Measurements from ENCODE around the gene BRD4.

BRD4 gene

DNA sequence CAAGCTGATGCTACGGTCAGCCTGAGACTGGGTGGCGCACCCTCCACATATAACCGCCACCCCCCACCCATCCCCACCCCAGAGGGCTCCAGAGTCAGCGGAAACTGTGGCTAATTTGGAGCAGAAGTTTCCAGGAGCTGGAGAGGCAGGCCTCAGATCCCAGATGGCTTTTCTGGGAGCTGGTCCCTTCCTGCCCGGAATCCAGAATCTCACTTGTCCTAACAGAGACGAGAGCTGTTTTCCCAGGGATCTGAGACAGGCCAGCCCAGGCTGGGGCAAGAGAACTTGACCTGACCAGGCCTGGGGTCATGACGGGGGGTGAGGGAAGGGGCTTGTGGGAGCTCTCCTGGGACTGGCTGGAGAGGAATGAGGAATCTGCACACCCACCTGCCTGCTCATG, 106.6 kb downstream of the BRD4 start:
- DNase-seq (ENCODE audit: low spot score): no peak

- DNase-seq (ENCODE audit: low spot score): no peak
Measured at GRCh38 chr19:15223649-15224361, 108.5 kb downstream of the BRD4 start.

DNA sequence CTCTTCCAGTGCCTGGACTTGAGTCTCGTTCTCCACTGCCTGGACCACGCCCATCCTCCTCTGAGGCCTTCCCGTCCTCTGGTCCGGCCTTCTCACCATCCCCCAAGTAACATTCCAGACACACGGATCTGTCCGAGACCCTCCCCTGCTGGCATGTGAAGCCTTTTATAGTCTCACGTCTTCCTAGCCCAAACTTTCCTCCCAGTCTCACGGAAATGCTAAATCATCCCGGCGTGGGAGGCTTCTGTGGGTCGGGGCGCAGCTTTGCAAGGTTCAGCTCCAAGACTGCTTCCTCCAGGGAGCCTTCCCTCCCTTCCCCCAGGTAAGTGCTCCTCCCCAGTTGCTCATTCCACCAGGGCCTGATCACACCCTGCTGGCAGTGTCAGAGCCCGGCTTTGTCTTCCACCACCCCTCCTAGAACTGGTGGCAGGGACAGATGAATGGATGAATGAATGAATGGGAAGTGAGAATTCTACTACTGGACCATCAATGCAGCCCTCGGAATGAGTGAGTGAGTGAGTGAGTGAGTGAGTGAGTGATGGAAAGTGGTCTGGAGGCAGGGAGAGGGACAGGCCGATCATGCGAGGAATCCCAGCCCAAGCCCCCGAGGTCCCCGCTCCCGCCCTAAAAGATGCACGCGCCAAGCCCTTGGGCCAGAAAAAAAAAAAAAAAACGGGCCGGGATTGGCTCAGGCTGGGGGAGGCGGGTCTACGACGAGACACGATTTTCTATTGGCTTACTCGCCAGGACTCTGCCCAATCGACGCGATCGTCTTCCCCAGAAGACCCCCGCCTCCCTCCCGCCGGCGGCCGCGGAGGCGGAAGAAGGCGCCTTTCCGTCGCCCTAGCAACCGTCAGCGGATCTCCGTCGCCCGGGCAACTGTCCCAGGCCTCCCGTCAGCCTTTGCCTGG, 109.3 kb downstream of the BRD4 start:
- DNase-seq (ENCODE audit: low spot score): peak; percentile 99

DNA sequence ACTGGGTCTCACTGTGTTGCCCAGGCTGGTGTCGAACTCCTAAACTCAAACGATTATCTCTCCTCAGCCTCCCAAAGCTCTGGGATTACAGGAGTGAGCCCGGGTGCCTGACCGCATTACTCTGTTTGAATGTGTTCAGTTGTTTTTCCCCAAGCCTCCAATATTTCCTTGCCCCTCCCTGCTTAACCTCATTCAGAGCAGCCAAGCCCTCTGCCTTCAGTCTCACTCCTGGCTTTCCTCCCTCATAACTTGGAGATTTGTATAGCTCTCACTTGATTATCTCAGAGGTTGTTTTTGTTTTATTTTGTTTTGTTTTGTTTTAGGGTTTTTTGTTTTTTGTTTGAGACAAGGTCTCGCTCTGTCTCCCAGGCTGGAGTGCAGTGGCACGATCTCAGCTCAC, 111.5 kb downstream of the BRD4 start:
- DNase-seq (ENCODE audit: low spot score): no peak

- DNase-seq (ENCODE audit: low spot score): no peak
Measured at GRCh38 chr19:15218501-15218900, 113.8 kb downstream of the BRD4 start.

DNA sequence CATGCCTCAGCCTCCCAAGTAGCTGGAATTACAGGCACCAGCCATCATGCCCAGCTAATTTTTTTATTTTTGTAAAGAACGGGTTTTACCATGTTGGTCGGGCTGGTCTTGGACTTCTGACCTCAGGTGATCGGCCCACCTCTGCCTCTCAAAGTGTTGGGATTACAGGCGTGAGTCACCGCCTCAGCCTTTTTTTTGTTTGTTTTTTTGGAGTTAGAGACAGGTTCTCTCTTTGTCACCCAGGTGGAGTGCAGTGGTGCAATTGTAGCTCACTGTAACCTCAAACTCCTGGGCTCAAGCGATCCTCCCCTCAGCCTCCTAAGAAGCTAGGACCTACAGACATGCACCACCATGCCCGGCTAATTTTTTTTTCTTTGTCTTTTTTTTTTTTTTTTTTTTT, 116.0 kb downstream of the BRD4 start:
- no peak for DNase-seq (ENCODE audit: low spot score)

GRCh38 chr19:15213715-15214381, 118.5 kb downstream of the BRD4 start:
- no peak for DNase-seq (ENCODE audit: low spot score)

DNA sequence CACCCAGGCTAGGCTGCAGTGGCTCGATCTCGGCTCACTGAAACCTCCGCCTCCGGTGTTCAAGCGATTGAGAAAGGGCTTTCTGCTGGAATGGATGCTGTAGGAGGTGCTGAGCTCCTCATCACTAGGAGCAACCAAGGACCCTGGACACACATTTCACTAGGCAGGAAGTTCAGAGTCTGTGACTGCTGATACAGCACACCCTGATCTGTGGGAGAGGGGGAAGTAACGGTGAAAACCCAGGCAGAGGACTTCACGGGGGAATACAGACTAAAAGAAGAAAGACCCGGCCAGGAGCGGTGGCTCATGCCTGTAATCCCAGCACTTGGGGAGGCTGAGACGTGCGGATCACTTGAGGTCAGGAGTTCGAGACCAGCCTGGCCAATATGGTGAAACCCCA, 119.6 kb downstream of the BRD4 start:
- DNase-seq (ENCODE audit: low spot score): no peak

DNA sequence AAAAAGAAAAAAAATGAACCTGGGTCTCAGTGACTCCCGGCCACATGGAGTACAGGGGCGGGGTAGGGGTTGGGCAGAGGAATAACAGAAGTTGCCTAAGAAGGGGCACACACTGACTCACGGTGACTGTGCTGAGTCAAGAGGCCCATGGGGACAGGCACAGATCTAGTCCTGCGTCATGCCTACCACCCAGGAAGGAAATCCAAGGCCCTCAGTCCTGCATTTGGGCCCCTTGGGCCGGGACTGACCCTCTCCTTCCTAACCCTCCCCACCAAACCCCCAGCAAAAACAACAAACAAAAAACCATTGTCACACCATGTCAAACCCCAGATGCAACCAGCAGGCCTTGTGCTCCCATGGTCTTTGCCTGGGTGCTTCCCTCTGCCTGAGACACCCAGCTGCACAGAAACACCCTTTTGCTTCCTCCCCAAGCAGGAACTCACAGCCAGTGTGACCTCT, 122.0 kb downstream of the BRD4 start:
- no peak for DNase-seq (ENCODE audit: low spot score)

DNA sequence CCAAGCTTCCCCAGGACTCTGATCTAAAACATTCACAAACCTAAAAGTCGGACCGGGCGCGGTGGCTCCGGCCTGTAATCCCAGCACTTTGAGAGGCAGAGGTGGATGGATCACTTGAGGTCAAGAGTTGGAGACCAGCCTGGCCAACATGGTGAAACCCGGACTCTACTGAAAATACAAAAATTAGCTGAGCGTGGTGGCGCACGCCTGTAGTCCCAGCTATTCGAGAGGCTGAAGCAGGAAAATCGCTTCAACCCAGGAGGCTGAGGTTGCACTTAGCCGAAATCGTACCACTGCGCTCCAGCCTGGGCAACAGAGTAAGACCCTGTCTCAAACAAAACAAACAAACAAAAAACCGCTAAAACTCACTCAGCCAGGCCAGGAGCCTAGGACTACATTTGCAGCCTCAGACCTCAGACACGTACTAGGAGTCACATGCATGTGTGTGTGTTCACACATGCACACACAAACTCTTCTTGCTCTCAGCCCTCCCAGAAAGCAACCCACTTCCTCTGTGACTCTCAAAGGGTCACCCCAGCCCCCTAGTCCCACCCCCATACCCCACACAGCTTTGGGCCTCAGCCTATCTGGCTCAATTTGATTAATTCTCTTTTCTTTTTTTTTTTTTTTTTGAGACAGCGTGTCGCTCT, 130.8 kb downstream of the BRD4 start:
- no peak for DNase-seq (ENCODE audit: low spot score)

DNA sequence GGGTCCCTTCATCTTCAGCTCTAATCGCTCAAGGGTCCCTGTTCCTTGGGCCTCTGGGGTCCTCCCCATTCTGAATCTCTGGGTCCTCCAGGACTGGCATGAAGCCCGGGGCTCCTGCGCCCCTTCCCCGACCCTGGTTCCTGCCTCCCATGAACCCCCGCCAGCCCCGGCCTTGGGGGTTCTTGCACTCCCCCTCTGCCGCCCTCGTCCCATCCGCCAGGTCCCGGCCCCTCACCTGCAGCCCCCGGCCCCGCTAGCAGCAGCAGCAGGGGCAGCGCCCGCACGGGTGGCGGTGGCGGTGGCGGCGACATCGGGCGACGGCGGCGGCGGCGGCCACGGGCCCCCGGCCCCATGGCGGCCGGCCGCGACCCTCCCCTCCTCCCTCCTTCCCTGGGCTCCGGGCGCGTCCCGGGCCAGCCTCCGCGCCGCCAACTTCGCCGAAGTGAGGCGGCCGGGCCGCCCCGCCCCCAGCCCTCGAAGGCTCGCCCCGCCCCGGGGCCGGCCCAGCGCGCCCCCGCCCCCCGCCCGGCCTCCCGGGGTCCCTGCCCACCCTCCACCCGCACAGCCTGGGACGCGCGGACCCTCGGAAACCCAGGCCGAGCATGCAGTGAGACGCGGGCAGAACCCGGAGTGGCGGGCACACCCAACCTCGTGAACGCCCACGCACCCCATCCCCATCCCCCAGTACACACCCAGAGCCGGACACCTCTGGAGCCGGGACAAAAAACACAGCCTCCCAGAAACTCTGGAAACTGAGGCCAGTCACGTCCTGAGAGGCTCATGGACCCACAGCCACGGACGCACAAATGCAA, 131.6 kb downstream of the BRD4 start, which contains the start of gene NOTCH3:
TSS of gene NOTCH3 (minus strand) at position 443 of the 812 bp plus-strand sequence. CDS start at position 353, 90 bp downstream.
- no peak for DNase-seq (ENCODE audit: low spot score)

- DNase-seq (ENCODE audit: low spot score): peak; percentile 74
Measured at GRCh38 chr19:15199661-15200552, 132.4 kb downstream of the BRD4 start.

DNA sequence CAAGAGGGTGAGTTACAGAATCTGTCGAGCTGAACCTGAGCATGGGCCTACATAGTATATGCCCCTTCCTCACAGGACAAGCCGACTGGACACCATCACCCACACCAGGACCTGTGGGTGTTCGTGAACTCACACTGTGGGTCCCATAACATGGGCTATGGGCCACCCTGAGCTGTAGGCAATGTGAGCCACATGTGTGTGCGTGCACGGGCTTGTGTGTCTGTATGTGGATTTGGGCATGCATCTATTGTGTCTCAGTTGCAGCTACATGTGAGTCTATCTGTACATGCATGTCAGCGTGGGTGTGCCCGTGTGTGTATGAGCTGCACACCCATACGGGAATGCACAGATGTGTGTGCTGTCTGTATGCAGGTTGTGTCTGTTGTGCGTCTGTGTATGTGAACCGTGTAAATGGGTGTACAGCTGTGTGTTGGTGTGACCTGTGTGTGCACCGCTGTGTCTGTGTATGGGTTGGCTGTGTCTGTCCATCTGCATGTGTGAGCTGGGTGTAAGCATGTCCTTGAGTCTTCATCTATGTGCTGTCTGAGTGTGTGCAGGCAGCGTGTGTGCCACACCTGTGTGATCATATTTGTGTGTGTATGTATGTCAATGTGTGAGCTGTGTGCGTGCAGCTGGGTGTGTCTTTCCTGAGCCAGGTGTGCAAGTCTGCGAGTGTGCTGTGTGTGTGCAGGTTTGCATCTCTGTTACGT, 133.2 kb downstream of the BRD4 start:
- no peak for DNase-seq (ENCODE audit: low spot score)

GRCh38 chr19:15197942-15198341, 134.4 kb downstream of the BRD4 start:
- DNase-seq (ENCODE audit: low spot score): no peak

DNA sequence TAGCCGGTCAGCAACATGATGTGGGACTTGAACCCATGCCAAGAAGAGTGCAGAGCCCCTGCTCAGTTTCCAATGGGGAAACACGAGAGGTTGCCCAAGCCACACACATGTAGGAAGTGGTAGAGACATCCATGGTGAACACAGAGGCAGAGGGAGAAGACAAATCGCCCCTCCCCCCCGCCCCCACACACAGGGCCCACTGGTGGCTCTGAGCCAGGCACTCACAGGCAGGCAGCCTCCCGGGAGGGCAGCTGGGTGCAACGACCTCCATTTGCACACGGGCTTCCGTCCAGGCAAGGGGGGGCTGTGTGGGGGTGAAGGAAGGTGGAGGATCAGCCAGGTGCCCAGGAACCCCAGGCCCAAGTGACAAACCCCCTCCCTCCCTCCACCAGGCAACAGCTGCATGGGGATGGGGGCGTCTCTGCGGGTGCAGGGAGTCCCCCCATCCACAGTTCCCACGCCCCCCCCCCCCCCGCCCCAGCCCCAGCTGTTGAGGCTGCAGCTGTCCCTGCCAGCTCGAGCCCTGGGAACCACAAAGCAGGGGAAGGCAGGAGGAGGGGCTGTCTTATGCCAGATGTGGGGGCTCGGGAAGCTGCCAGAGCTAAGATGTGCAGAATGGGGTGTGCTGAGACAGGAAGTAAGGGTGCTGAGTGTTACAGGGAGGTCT, 134.9 kb downstream of the BRD4 start:
- no peak for DNase-seq (ENCODE audit: low spot score)

DNA sequence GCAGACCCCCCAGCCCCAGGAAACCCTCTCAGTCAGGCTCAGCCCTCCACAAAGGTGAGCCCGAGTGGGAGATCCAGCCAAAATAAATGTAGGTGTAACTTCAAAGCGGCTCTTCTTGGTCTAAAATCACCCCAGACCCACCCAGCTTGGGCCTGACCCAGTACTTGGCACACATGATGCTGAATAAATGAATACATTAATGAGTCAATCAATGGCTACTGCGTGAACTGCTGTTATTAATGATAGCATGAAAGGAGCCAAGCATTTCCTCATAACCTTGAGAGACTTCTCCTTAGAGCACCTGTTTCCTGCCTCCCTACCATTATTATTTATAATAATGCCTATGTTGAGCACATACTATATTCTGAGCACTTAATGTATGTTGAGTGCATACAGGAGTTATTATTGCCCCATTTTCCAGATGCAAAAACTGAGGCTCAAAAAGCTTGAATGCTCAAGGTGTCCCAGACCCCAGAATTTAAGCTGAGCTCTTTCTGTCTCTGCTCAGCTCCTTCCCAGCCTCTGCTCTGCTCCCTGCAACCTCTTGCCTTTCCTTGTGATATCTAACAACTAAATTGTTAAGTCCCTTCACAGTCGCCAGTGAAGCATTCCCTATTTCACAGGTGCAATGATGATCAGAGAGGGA, 135.9 kb downstream of the BRD4 start:
- DNase-seq (ENCODE audit: low spot score): no peak

DNA sequence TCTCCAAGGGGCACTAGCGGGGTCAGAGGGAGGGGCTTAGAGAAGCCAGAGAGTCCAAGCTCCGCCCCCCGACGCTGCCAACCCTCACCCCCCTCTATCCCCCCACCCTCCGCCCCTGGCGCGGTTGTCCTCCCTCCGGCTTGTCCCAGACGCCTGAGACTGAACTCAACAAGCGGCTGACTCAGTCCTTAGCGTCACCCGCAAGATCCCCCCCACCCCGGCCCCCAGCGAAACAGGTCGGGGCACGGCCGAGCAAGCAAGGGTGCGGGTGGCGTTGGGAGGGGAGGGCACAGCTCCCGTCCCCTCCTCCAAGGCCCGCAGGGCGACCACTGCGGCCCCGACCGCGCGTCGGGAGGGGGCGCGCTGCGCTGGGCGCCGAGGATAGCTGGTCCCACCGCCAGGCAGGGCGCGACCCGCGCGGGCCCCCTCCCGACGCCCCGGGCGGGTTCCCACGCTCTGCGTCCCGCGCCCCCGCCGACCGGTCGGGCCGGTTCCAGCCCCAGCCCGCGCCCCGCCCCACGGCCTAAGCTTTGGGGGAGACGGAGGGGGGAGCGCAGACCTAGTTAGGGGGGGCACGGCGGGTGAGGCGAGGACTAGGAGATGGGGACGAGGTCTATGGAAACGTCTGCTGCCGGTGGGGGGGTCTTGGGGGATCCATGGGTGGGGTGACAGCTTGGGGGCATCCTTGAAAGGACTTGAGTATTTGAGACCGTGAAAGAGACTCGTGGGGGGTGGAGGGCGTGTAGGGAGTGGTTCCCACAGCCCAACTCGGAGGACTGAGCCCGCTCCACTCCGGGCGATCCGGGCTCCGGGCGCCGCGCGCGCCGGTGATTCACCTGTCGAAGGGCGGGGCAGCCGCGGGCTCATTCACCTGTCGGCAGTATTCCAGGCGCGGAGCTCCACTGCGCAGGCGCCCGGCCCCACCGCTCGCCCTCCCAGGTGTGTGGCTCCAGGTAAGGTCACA, 136.7 kb downstream of the BRD4 start:
- DNase-seq (ENCODE audit: low spot score): peak; percentile 80

All from D341Med (cell line).